H1 (cell line): ENCODE results near the gene DNER. TPM values are rescaled to one million over a fixed set of nuclear protein-coding genes. Genes with fewer than 3 reads are reported as not detected.

Experiments
- CTCF ChIA-PET: fragments of 300-600 bp; sonication (Branson Sonifier 250); formaldehyde crosslinking; loops from one replicate; lab custom pipeline; 2021; ENCODE audit not compliant: partially characterized antibody; lab: Charles Lee
- POLR2A ChIA-PET: fragments of 300-600 bp; sonication (Branson Sonifier 250); formaldehyde crosslinking; loops from one replicate; lab custom pipeline; 2021; ENCODE audit warnings: inconsistent platforms; ENCODE audit not compliant: partially characterized antibody; lab: Charles Lee
- DNase-seq, 2 experiments: peaks; one replicate each; pipeline versions ENCODE4 v3.0.0 to v3.0.0-alpha.2; 2010 to 2022; ENCODE audit warnings: low spot score in 2 of 2, low read depth in 1 of 2, mixed read lengths in 1 of 2
- FAIRE-seq: peaks from 2 replicates; lab custom pipeline; 2011; peaks lifted over from hg19 to GRCh38; lab: Jason Lieb, UNC
- H2AFZ ChIP-seq: 2 replicates; pipeline ENCODE4 v1.8.1; 2012; ENCODE audit warnings: low read length, inconsistent platforms
- H2AK5ac ChIP-seq: 2 replicates; pipeline ENCODE4 v1.6.1; 2013; ENCODE audit warnings: low read depth, low read length
- H2BK120ac ChIP-seq: replicated peaks from 2 replicates; pipeline ENCODE3; 2013; ENCODE audit warnings: low read depth, low read length, inconsistent platforms
- H2BK12ac ChIP-seq: 2 replicates; pipeline ENCODE4 v1.6.1; 2013; ENCODE audit warnings: low read depth, low read length
- H2BK15ac ChIP-seq: 2 replicates; pipeline ENCODE4 v1.6.1; 2013; ENCODE audit warnings: low read length
- H2BK20ac ChIP-seq: 2 replicates; pipeline ENCODE4 v1.6.1; 2013; ENCODE audit warnings: low read length
- H2BK5ac ChIP-seq: 2 replicates; pipeline ENCODE4 v1.6.1; 2013; ENCODE audit warnings: low read depth, low read length
- H3K14ac ChIP-seq: 2 replicates; pipeline ENCODE4 v1.6.1; 2013; ENCODE audit warnings: inconsistent platforms; ENCODE audit not compliant: insufficient read length
- H3K18ac ChIP-seq: 2 replicates; pipeline ENCODE4 v1.6.1; 2013; ENCODE audit warnings: low read length; ENCODE audit errors: extremely low read depth
- H3K23ac ChIP-seq: 2 replicates; pipeline ENCODE4 v1.6.1; 2013; ENCODE audit warnings: inconsistent platforms; ENCODE audit not compliant: insufficient read length
- H3K23me2 ChIP-seq: 2 replicates; pipeline ENCODE4 v1.6.1; 2013; ENCODE audit warnings: low read depth, low read length
- H3K27ac ChIP-seq: 2 replicates; pipeline ENCODE4 v1.6.1; 2011; ENCODE audit warnings: low read depth, low read length, inconsistent platforms
- H3K27me3 ChIP-seq, 4 experiments: replicated peaks in 1 of 4; 1 replicate in 1 of 4; 2 replicates in 3 of 4; pipeline versions ENCODE4 v1.6.1 to v1.8.1; 2011 to 2013; ENCODE audit warnings: low read length in 3 of 4, mild to moderate bottlenecking in 3 of 4, inconsistent platforms in 2 of 4, mixed read lengths in 2 of 4, moderate library complexity in 1 of 4; ENCODE audit not compliant: control insufficient read depth in 3 of 4, insufficient read depth in 3 of 4; ENCODE audit errors: extremely low read depth in 1 of 4
- H3K36me3 ChIP-seq, 4 experiments: 2 replicates each; pipeline versions ENCODE4 v1.6.1 to v1.8.1; 2011 to 2013; ENCODE audit warnings: mild to moderate bottlenecking in 4 of 4, low read length in 3 of 4, moderate library complexity in 2 of 4, control low read depth in 1 of 4, inconsistent platforms in 1 of 4; ENCODE audit not compliant: insufficient read depth in 4 of 4, control insufficient read depth in 2 of 4
- H3K4ac ChIP-seq: replicated peaks from 2 replicates; pipeline ENCODE3; 2013; ENCODE audit warnings: low read length, low read depth, mixed read lengths, inconsistent platforms; ENCODE audit not compliant: insufficient read length
- H3K4me1 ChIP-seq, 4 experiments: replicated peaks in 1 of 4; 1 replicate in 1 of 4; 2 replicates in 3 of 4; pipeline versions ENCODE4 v1.6.1 to v1.8.1; 2011 to 2013; ENCODE audit warnings: low read length in 3 of 4, inconsistent platforms in 2 of 4, mixed read lengths in 1 of 4; ENCODE audit not compliant: insufficient read depth in 4 of 4, control insufficient read depth in 3 of 4
- H3K4me2 ChIP-seq, 2 experiments: 2 replicates each; pipeline versions ENCODE4 v1.6.1 to v1.8.1; 2011 to 2013; ENCODE audit warnings: low read depth in 2 of 2, low read length in 2 of 2, control low read depth in 1 of 2, inconsistent platforms in 1 of 2, mild to moderate bottlenecking in 1 of 2; ENCODE audit not compliant: insufficient read depth in 1 of 2
- H3K4me3 ChIP-seq, 4 experiments: fragments of 200-600, 300-600 bp in 1 of 4; sonication (generic), shearing (Covaris generic), sonication (Bioruptor Twin) in 1 of 4; 2 replicates each; pipeline versions ENCODE4 v1.5.1 to v1.8.1; 2011 to 2016; ENCODE audit warnings: low read length in 4 of 4, low read depth in 3 of 4, control low read depth in 2 of 4, inconsistent platforms in 2 of 4, mild to moderate bottlenecking in 2 of 4, mixed read lengths in 1 of 4, moderate library complexity in 1 of 4; ENCODE audit not compliant: insufficient read depth in 2 of 4; ENCODE audit errors: extremely low read depth in 1 of 4
- H3K56ac ChIP-seq: replicated peaks from 2 replicates; pipeline ENCODE3; 2013; ENCODE audit warnings: low read depth, mild to moderate bottlenecking, mixed read lengths, low read length, inconsistent platforms; ENCODE audit not compliant: insufficient read length
- H3K79me1 ChIP-seq: 2 replicates; pipeline ENCODE4 v1.6.1; 2013; ENCODE audit warnings: low read depth, low read length, control low read depth
- H3K79me2 ChIP-seq, 2 experiments: 2 replicates each; pipeline versions ENCODE4 v1.6.1 to v1.8.1; 2012 to 2013; ENCODE audit warnings: low read length in 2 of 2, mild to moderate bottlenecking in 2 of 2, inconsistent platforms in 1 of 2; ENCODE audit not compliant: insufficient read depth in 2 of 2, control insufficient read depth in 1 of 2
- H3K9ac ChIP-seq, 4 experiments: replicated peaks in 1 of 4; 1 replicate in 1 of 4; 2 replicates in 3 of 4; pipeline versions ENCODE4 v1.6.1 to v1.8.1; 2011 to 2013; ENCODE audit warnings: low read depth in 3 of 4, low read length in 3 of 4, control low read depth in 2 of 4, mild to moderate bottlenecking in 2 of 4, moderate library complexity in 2 of 4, inconsistent platforms in 1 of 4; ENCODE audit errors: extremely low read depth in 1 of 4
- H3K9me3 ChIP-seq, 2 experiments: 2 replicates each; pipeline versions ENCODE4 v1.6.1 to v1.8.1; 2012 to 2013; ENCODE audit warnings: mild to moderate bottlenecking in 2 of 2, moderate library complexity in 2 of 2, control low read depth in 1 of 2, inconsistent platforms in 1 of 2, low read depth in 1 of 2, low read length in 1 of 2, mixed read lengths in 1 of 2; ENCODE audit not compliant: insufficient read depth in 2 of 2
- H4K20me1 ChIP-seq, 2 experiments: replicated peaks in 1 of 2; 2 replicates each; pipeline versions ENCODE3 to v1.8.1; 2011 to 2013; ENCODE audit warnings: inconsistent platforms in 2 of 2, low read length in 2 of 2, mild to moderate bottlenecking in 1 of 2; ENCODE audit not compliant: insufficient read depth in 2 of 2, control insufficient read depth in 1 of 2
- H4K5ac ChIP-seq: 2 replicates; pipeline ENCODE4 v1.6.1; 2013; ENCODE audit warnings: low read length, low read depth, mixed read lengths, inconsistent platforms; ENCODE audit not compliant: insufficient read length
- H4K8ac ChIP-seq: 2 replicates; pipeline ENCODE4 v1.8.0; 2013; ENCODE audit warnings: mild to moderate bottlenecking, moderate library complexity, low read length, inconsistent platforms; ENCODE audit not compliant: insufficient read depth; ENCODE audit errors: extremely low read depth
- H4K91ac ChIP-seq: replicated peaks from 2 replicates; pipeline ENCODE3; 2013; ENCODE audit warnings: low read length, mixed read lengths, inconsistent platforms; ENCODE audit not compliant: insufficient read length
- CBX5 ChIP-seq: fragments of 300-800, 300-1000 bp; sonication (generic); IDR thresholded peaks from 2 replicates; pipeline ENCODE4 v1.7.1; 2016; ENCODE audit warnings: antibody characterized with exemption, low read length, low read depth
- CTCF ChIP-seq, 3 experiments: IDR thresholded peaks; 1 replicate in 2 of 3; 2 replicates in 1 of 3; pipeline versions ENCODE4 v1.5.1 to v1.6.1; 2011; ENCODE audit warnings: low read length in 3 of 3, mild to moderate bottlenecking in 3 of 3, inconsistent platforms in 2 of 3, low read depth in 1 of 3, moderate library complexity in 1 of 3; ENCODE audit not compliant: insufficient read depth in 1 of 3; ENCODE audit errors: control extremely low read depth in 1 of 3
- EZH2 ChIP-seq: fragments of 200-600 bp; sonication (generic); IDR thresholded peaks from 2 replicates; pipeline ENCODE4 v1.7.1; 2012; ENCODE audit warnings: low read depth, mild to moderate bottlenecking, moderate library complexity, low read length, inconsistent platforms; ENCODE audit not compliant: severe bottlenecking
- GABPA ChIP-seq: IDR thresholded peaks from 2 replicates; pipeline ENCODE4 v1.6.1; 2011; ENCODE audit warnings: mild to moderate bottlenecking, low read length, moderate library complexity, borderline replicate concordance; ENCODE audit not compliant: insufficient read depth
- POLR2AphosphoS5 ChIP-seq: IDR thresholded peaks from 2 replicates; pipeline ENCODE4 v1.6.1; 2011; ENCODE audit warnings: low read depth, low read length
- POU5F1 ChIP-seq: IDR thresholded peaks from 2 replicates; pipeline ENCODE4 v1.6.1; 2011; ENCODE audit warnings: low read depth, mild to moderate bottlenecking, low read length, moderate library complexity
- RBBP5 ChIP-seq: IDR thresholded peaks from 2 replicates; pipeline ENCODE4 v1.7.1; 2012; ENCODE audit warnings: low read depth, mild to moderate bottlenecking, inconsistent platforms, low read length, moderate library complexity, borderline replicate concordance
- SP2 ChIP-seq: IDR thresholded peaks from 2 replicates; pipeline ENCODE4 v1.6.1; 2012; ENCODE audit warnings: mild to moderate bottlenecking, low read length, inconsistent platforms
- TBP ChIP-seq: IDR thresholded peaks from 2 replicates; pipeline ENCODE4 v1.6.1; 2011; ENCODE audit warnings: low read depth, low read length, improper control_type of control experiment
- WGBS, 2 experiments: shearing (Covaris generic) in 1 of 2; methylation state at CpG; one replicate each; pipeline versions ENCODE4 v1.1.6 to v1.1.7; 2013 to 2015; ENCODE audit warnings: low lambda C conversion rate in 2 of 2, mixed read lengths in 2 of 2, inconsistent platforms in 1 of 2, low coverage in 1 of 2, missing lambda C conversion rate in 1 of 2; ENCODE audit not compliant: insufficient replicate concordance in 2 of 2, insufficient coverage in 1 of 2, insufficient read length in 1 of 2; ENCODE audit errors: extremely low coverage in 1 of 2, missing lambda C conversion rate in 1 of 2; 5-methylcytosine and 5-hydroxymethylcytosine counted together
- polyA plus RNA-seq, 7 experiments: library from polyadenylated mRNA; depleted of rRNA in 3 of 7; stranded (reverse) in 5 of 7; unstranded in 2 of 7; fragments of >200 nt in 5 of 7; fragments of 200-250 nt in 2 of 7; gene quantifications; 1 replicate in 5 of 7; 2 replicates in 1 of 7; 4 replicates in 1 of 7; pipeline versions ENCODE4 v1.2.1 to v1.2.3, GENCODE V29; 2011 to 2013; ENCODE audit warnings: missing spikeins in 2 of 7, mixed read lengths in 2 of 7
- total RNA-seq: library from RNA; stranded (reverse); fragmentation: NEBNext Ultra II Directional; extraction: Animal tissue kit (Norgen Biotek cat#: 25700); gene quantifications from 2 replicates; pipeline ENCODE4 v1.2.1, GENCODE V29; 2021

Gene DNER
- total and polyA plus RNA-seq, 2 of the 8 experiments (the other 6 are each of a cell fraction or from before 2014, with no cell fraction given) = 6.8 to 16.3 TPM

- no peak overlapping the region for H3K14ac ChIP-seq
- no peak overlapping the region for H3K4me3 ChIP-seq
- POLR2A ChIA-PET = no interaction called here
- H3K9ac ChIP-seq = no peak overlapping the region
- no peak overlapping the region for H2AK5ac ChIP-seq
- H3K36me3 ChIP-seq = no peaks in the 10 kb centered on the region
- H2BK120ac ChIP-seq = no peak overlapping the region
- CTCF ChIA-PET = interaction anchor here (1.2 to 1.7 kb wide), 3 partner anchors 27 to 46 kb away, joined by 3 to 4 read pairs (median 3); no protein-coding TSS in a partner anchor
- no peaks in the 10 kb centered on the region for H3K27me3 ChIP-seq
- H2BK15ac ChIP-seq = no peak overlapping the region
- no peaks in the 10 kb centered on the region for H3K79me1 ChIP-seq
- no peak overlapping the region for H2BK12ac ChIP-seq
- no peak overlapping the region for H2BK20ac ChIP-seq
- no peak overlapping the region for H3K18ac ChIP-seq
- H2AFZ ChIP-seq = no peak overlapping the region
- no peaks in the 10 kb centered on the region for H3K9me3 ChIP-seq
- DNase-seq (no peak), FAIRE-seq (no peak)
- no peak overlapping the region for H3K56ac ChIP-seq
- no peak overlapping the region for H3K23ac ChIP-seq
- H3K4me2 ChIP-seq = no peak overlapping the region
- no peak overlapping the region for H3K27ac ChIP-seq
- peaks cover 4% of the 10 kb centered on the region; the same call in 1 of the 2 replicates for H3K23me2 ChIP-seq
- no peak overlapping the region for H4K8ac ChIP-seq
- WGBS, 2 experiments = 91% methylated on average over 6 of the region's 6 CpGs; no CpG with 5 or more reads in 1 of the 2 experiments
- no peak overlapping the region for H4K5ac ChIP-seq
- H2BK5ac ChIP-seq = no peak overlapping the region
- no peak overlapping the region for H4K91ac ChIP-seq
- no peaks in the 10 kb centered on the region for H3K79me2 ChIP-seq
- H4K20me1 ChIP-seq = no peaks in the 10 kb centered on the region
- H3K4me1 ChIP-seq = no peaks in the 10 kb centered on the region; a peak in 2 of 7 replicates
- no peak overlapping the region for H3K4ac ChIP-seq
- TF ChIP-seq EZH2 (no peak), SP2 (no peak), POLR2AphosphoS5 (no peak), POU5F1 (no peak), TBP (no peak), CTCF (IDR thresholded peaks at IDR 0.05; ENCODE audit: control extremely low read depth in 1 of 3, insufficient read depth in 1 of 3, low read depth in 1 of 3, low read length in 3 of 3) (no peak), CBX5 (no peak), RBBP5 (no peak), GABPA (no peak)
These were observed 29.3 kb downstream of the DNER start for GRCh38 chr2:229684942-229685562.
